ENCODE data around the gene TGFBR3L. TPM values are rescaled to one million over a fixed set of nuclear protein-coding genes. Genes with fewer than 3 reads are reported as not detected.

Gene TGFBR3L
- total RNA-seq, 3 donors from 2014 or later (not counting 1 experiment from before 2014, with no cell fraction given), result 3.5 to 4.6 (median 4.4) TPM

GRCh38 chr19:7911508-7912143, 3.0 kb upstream of the TGFBR3L start:
- no peaks in the 10 kb centered on the region for H3K9me3 ChIP-seq (ENCODE audit: control insufficient read depth, insufficient read depth, low read length)
- peaks cover 32% of the 10 kb centered on the region for H3K36me3 ChIP-seq (ENCODE audit: control insufficient read depth, insufficient read depth, low read length)
- ATAC-seq, result no peak
- WGBS (ENCODE audit: insufficient coverage), result 96% methylated on average over 18 of the region's 18 CpGs
- DNase-seq, result no peak
- H3K27ac Mint-ChIP-seq, result no peak overlapping the region
- TF ChIP-seq CTCF (IDR thresholded peaks at IDR 0.05), result no peak
- no peaks in the 10 kb centered on the region for H3K36me3 Mint-ChIP-seq
- peaks cover 0 to 13% of the 10 kb centered on the region in 2 donors for H3K27me3 Mint-ChIP-seq (ENCODE audit: low read depth in 2 of 2)
- no peak overlapping the region for H3K27ac ChIP-seq (ENCODE audit: low read length)
- intact Hi-C loops (cut with micrococcal nuclease), result no loop called here
- H3K4me1 Mint-ChIP-seq, result peaks cover 0 to 20% of the 10 kb centered on the region in 2 donors
- H3K9me3 Mint-ChIP-seq, result no peaks in the 10 kb centered on the region
- H3K27me3 ChIP-seq (ENCODE audit: control insufficient read depth, insufficient read depth, low read length), result peaks cover 13% of the 10 kb centered on the region
- H3K4me1 ChIP-seq (ENCODE audit: control insufficient read depth, insufficient read depth, low read length), result peaks cover 13% of the 10 kb centered on the region
- H3K4me3 ChIP-seq (ENCODE audit: low read length), result no peak overlapping the region
- no peak overlapping the region for H3K4me3 Mint-ChIP-seq

- WGBS (ENCODE audit: insufficient coverage), result 96% methylated on average over 31 of the region's 31 CpGs
- no peak overlapping the region for H3K27ac Mint-ChIP-seq
- no peak overlapping the region for H3K4me3 ChIP-seq (ENCODE audit: low read length)
- ATAC-seq, result no peak
- no peaks in the 10 kb centered on the region for H3K9me3 ChIP-seq (ENCODE audit: control insufficient read depth, insufficient read depth, low read length)
- no peaks in the 10 kb centered on the region for H3K36me3 Mint-ChIP-seq
- no peaks in the 10 kb centered on the region for H3K9me3 Mint-ChIP-seq
- intact Hi-C loops (cut with micrococcal nuclease), result no loop called here
- no peak overlapping the region for H3K27ac ChIP-seq (ENCODE audit: low read length)
- H3K4me1 ChIP-seq (ENCODE audit: control insufficient read depth, insufficient read depth, low read length), result peaks cover 18% of the 10 kb centered on the region
- TF ChIP-seq CTCF (IDR thresholded peaks at IDR 0.05), result no peak
- peaks cover 0 to 16% of the 10 kb centered on the region in 2 donors for H3K27me3 Mint-ChIP-seq (ENCODE audit: low read depth in 2 of 2)
- H3K4me1 Mint-ChIP-seq, result peaks cover 5 to 20% of the 10 kb centered on the region in 2 donors
- peaks cover 32% of the 10 kb centered on the region for H3K36me3 ChIP-seq (ENCODE audit: control insufficient read depth, insufficient read depth, low read length)
- peaks cover 17% of the 10 kb centered on the region for H3K27me3 ChIP-seq (ENCODE audit: control insufficient read depth, insufficient read depth, low read length)
- no peak overlapping the region for H3K4me3 Mint-ChIP-seq
- no peak for DNase-seq
Measured at GRCh38 chr19:7912144-7912696, 2.4 kb upstream of the TGFBR3L start.

- Histone ChIP-seq H3K4me3 (ENCODE audit: low read length) (no peak overlapping the region), H3K36me3 (ENCODE audit: control insufficient read depth, insufficient read depth, low read length) (peaks cover 32% of the 10 kb centered on the region), H3K9me3 (ENCODE audit: control insufficient read depth, insufficient read depth, low read length) (no peaks in the 10 kb centered on the region), H3K4me1 (ENCODE audit: control insufficient read depth, insufficient read depth, low read length) (peaks cover 20% of the 10 kb centered on the region), H3K27ac (ENCODE audit: low read length) (no peak overlapping the region), H3K27me3 (ENCODE audit: control insufficient read depth, insufficient read depth, low read length) (peaks cover 19% of the 10 kb centered on the region)
- H3K36me3 Mint-ChIP-seq, result no peaks in the 10 kb centered on the region
- H3K27me3 Mint-ChIP-seq (ENCODE audit: low read depth in 2 of 2), result peaks cover 0 to 18% of the 10 kb centered on the region in 2 donors
- TF ChIP-seq CTCF (IDR thresholded peaks at IDR 0.05), result no peak
- H3K27ac Mint-ChIP-seq, result peak overlapping the region in 1 of 2 donors; percentile 5
- 96% methylated on average over 33 of the region's 39 CpGs for WGBS (ENCODE audit: insufficient coverage)
- intact Hi-C loops (cut with micrococcal nuclease), result no loop called here
- H3K4me3 Mint-ChIP-seq, result peak overlapping the region; percentile 43
- no peaks in the 10 kb centered on the region for H3K9me3 Mint-ChIP-seq
- DNase-seq (no peak), ATAC-seq (no peak)
- H3K4me1 Mint-ChIP-seq, result peaks cover 5 to 17% of the 10 kb centered on the region in 2 donors
Measured at GRCh38 chr19:7912697-7913564, 1.7 kb upstream of the TGFBR3L start.
